ENCODE measurements around the gene MEOX2.

Gene MEOX2

DNA sequence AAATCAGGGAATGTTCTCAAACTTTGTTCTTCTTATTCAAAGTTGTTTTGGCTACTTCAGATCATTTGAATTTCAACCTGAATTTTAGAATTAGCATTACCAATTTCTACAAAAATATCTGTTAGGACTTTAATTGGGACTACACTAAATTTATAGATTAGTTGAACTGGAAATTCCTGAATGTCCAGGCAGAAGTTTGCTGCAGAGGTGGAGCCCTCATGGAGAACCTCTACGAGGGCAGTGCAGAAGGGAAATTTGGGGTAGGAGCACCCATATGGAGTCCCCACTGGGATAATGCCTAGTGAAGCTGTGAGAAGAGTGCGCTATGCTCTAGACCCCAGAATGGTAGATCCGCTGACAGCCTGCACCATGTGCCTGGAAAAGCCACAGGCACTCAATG lies 101.9 kb downstream of the MEOX2 start:
- no peak for TF ChIP-seq ARNT (IDR thresholded peaks at IDR 0.05)
- no peak for TF ChIP-seq SUZ12 (IDR thresholded peaks at IDR 0.05)
- no peak for TF ChIP-seq LEF1 (IDR thresholded peaks at IDR 0.05; ENCODE audit: borderline replicate concordance)
- TF ChIP-seq HDGF (IDR thresholded peaks at IDR 0.05; ENCODE audit: borderline replicate concordance) = no peak
- no peak for TF ChIP-seq ELF4 (IDR thresholded peaks at IDR 0.05)
- TF ChIP-seq BHLHE40 (IDR thresholded peaks at IDR 0.05; ENCODE audit: borderline replicate concordance) = no peak
- no peak for TF ChIP-seq L3MBTL2 (conservative IDR thresholded peaks at IDR 0.05)
- no peak for TF ChIP-seq CTBP1 (IDR thresholded peaks at IDR 0.05; ENCODE audit: borderline replicate concordance)
- POLR2A ChIA-PET = no interaction called here
- DNase-seq (ENCODE audit: extremely low spot score) = no peak
- CTCF ChIA-PET = no interaction called here

GRCh38 chr7:15582773-15583172 lies 103.7 kb downstream of the MEOX2 start:
- ChIA-PET CTCF (no interaction called here), POLR2A (no interaction called here)
- TF ChIP-seq SP1 (IDR thresholded peaks at IDR 0.05) = no peak
- no peak for TF ChIP-seq FOXM1 (IDR thresholded peaks at IDR 0.05; ENCODE audit: borderline replicate concordance)
- TF ChIP-seq ELF4 (IDR thresholded peaks at IDR 0.05) = no peak
- TF ChIP-seq HDGF (IDR thresholded peaks at IDR 0.05; ENCODE audit: borderline replicate concordance) = no peak
- TF ChIP-seq NFRKB (IDR thresholded peaks at IDR 0.05) = no peak
- no peak for TF ChIP-seq FOXK2 (IDR thresholded peaks at IDR 0.05)
- TF ChIP-seq ARNT (IDR thresholded peaks at IDR 0.05) = no peak
- no peak for TF ChIP-seq ZNF384 (IDR thresholded peaks at IDR 0.05)
- TF ChIP-seq PKNOX1 (IDR thresholded peaks at IDR 0.05) = no peak
- TF ChIP-seq L3MBTL2 (conservative IDR thresholded peaks at IDR 0.05) = no peak
- DNase-seq (ENCODE audit: extremely low spot score) = no peak

DNA sequence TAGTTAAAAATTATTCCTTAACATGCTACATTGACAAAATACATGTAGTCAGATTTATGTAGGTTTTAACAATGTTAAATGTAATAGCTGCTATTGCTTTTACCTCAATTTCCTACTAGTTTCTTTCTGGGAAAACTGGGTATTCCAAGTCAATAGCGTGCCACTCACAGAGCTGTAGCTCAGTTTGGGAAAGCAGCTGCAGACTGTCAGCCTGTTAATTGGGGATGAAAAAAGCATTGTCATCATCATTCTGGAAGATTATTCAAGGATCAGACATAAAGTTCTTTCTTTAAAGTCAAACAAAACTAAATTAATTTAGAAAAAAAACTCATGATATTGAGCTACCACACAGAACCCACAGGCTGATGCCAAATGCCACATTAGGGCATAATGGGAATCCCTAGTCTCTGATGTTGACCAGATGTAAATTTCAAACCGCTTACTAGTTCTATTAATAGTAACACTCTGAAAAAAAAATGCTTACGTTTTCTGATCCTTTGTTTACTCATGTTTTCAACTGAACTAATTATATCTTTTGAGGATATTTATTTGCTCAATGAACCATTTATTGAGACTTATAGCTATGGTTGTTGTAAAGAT lies 105.0 kb downstream of the MEOX2 start:
- TF ChIP-seq FOXA1 (IDR thresholded peaks at IDR 0.05) (no peak), NFRKB (IDR thresholded peaks at IDR 0.05) (no peak), ZNF384 (IDR thresholded peaks at IDR 0.05) (no peak), ELF4 (IDR thresholded peaks at IDR 0.05) (no peak), FOXM1 (IDR thresholded peaks at IDR 0.05; ENCODE audit: borderline replicate concordance) (no peak), FOXK2 (IDR thresholded peaks at IDR 0.05) (no peak)
- POLR2A ChIA-PET = no interaction called here
- DNase-seq (ENCODE audit: extremely low spot score) = no peak
- CTCF ChIA-PET = no interaction called here

GRCh38 chr7:15580604-15581351 lies 105.7 kb downstream of the MEOX2 start:
- TF ChIP-seq ELF4 (IDR thresholded peaks at IDR 0.05) (no peak), ZNF384 (IDR thresholded peaks at IDR 0.05) (no peak), FOXA1 (IDR thresholded peaks at IDR 0.05) (no peak), TARDBP (IDR thresholded peaks at IDR 0.05) (no peak), BHLHE40 (IDR thresholded peaks at IDR 0.05; ENCODE audit: borderline replicate concordance) (no peak), FOXM1 (IDR thresholded peaks at IDR 0.05; ENCODE audit: borderline replicate concordance) (no peak), SUZ12 (IDR thresholded peaks at IDR 0.05) (no peak), L3MBTL2 (conservative IDR thresholded peaks at IDR 0.05) (no peak), SP1 (IDR thresholded peaks at IDR 0.05) (no peak), CTBP1 (IDR thresholded peaks at IDR 0.05; ENCODE audit: borderline replicate concordance) (no peak), NFRKB (IDR thresholded peaks at IDR 0.05) (no peak), ARNT (IDR thresholded peaks at IDR 0.05) (no peak), LEF1 (IDR thresholded peaks at IDR 0.05; ENCODE audit: borderline replicate concordance) (no peak), HDGF (IDR thresholded peaks at IDR 0.05; ENCODE audit: borderline replicate concordance) (no peak), FOXK2 (IDR thresholded peaks at IDR 0.05) (no peak), PKNOX1 (IDR thresholded peaks at IDR 0.05) (no peak)
- no peak for DNase-seq (ENCODE audit: extremely low spot score)
- POLR2A ChIA-PET = no interaction called here
- CTCF ChIA-PET = interaction anchor here (0.9 kb wide), 1 partner anchor 105 kb away, joined by 3 read pairs; no protein-coding TSS in a partner anchor

DNA sequence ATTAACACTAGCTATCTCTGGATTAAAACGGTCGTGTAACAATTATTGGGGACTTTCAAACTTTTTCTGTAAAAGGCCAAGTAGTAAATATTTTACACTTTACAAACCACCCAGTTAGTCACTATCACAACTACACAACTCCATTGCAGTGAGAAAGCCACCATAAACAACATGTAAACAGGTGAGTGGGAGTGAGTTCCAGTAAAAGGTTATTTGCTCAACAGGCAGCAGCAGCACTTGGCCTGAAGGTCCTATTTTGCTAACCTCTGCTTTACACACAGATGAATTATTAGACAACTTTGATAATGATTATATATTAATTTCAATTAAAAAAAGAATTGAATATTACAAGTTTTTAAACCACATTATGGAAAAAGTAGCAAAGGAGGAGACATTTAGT lies 108.9 kb downstream of the MEOX2 start:
- no peak for DNase-seq (ENCODE audit: extremely low spot score)
- no peak for TF ChIP-seq SP1 (IDR thresholded peaks at IDR 0.05)
- ChIA-PET CTCF (no interaction called here), POLR2A (no interaction called here)

GRCh38 chr7:15571301-15571878 lies 115.1 kb downstream of the MEOX2 start:
- POLR2A ChIA-PET = no interaction called here
- CTCF ChIA-PET = no interaction called here
- TF ChIP-seq BHLHE40 (IDR thresholded peaks at IDR 0.05; ENCODE audit: borderline replicate concordance) (no peak), NFRKB (IDR thresholded peaks at IDR 0.05) (no peak), TARDBP (IDR thresholded peaks at IDR 0.05) (no peak), L3MBTL2 (conservative IDR thresholded peaks at IDR 0.05) (no peak), ARNT (IDR thresholded peaks at IDR 0.05) (no peak), FOXA1 (IDR thresholded peaks at IDR 0.05) (no peak), SP1 (IDR thresholded peaks at IDR 0.05) (no peak), FOXK2 (IDR thresholded peaks at IDR 0.05) (no peak), FOXM1 (IDR thresholded peaks at IDR 0.05; ENCODE audit: borderline replicate concordance) (no peak), PKNOX1 (IDR thresholded peaks at IDR 0.05) (no peak), CTBP1 (IDR thresholded peaks at IDR 0.05; ENCODE audit: borderline replicate concordance) (no peak), LEF1 (IDR thresholded peaks at IDR 0.05; ENCODE audit: borderline replicate concordance) (no peak), ELF4 (IDR thresholded peaks at IDR 0.05) (no peak)
- no peak for DNase-seq (ENCODE audit: extremely low spot score)

Data from HEK293T (cell line).